Esophagus squamous epithelium (tissue), 5 donors: ENCODE results near the gene RBM4B. TPM values are rescaled to one million over a fixed set of nuclear protein-coding genes. Genes with fewer than 3 reads are reported as not detected.

Experiments used
- DNase-seq: peaks from one replicate; lab custom pipeline; 2025; lab: John Stamatoyannopoulos, UW
- H3K27ac ChIP-seq, 4 donors: fragments of 200-600 bp; sonication (generic); one replicate each; pipeline ENCODE4 v1.5.1; 2016 to 2019; ENCODE audit warnings: mild to moderate bottlenecking in 1 of 4
- H3K27me3 ChIP-seq, 4 donors: fragments of 200-600 bp; sonication (generic); 1 replicate in 3 of 4; 2 replicates in 1 of 4; pipeline versions ENCODE4 v1.5.1 to v1.6.0; 2017 to 2021; ENCODE audit warnings: antibody characterized with exemption in 1 of 4
- H3K36me3 ChIP-seq, 3 donors: fragments of 200-600 bp; sonication (generic); one replicate each; pipeline ENCODE4 v1.5.1; 2016 to 2019
- H3K4me1 ChIP-seq, 3 donors: fragments of 200-600 bp; sonication (generic); one replicate each; pipeline ENCODE4 v1.5.1; 2017 to 2019
- H3K4me3 ChIP-seq, 4 donors: fragments of 200-600 bp; sonication (generic); 1 replicate in 3 of 4; 2 replicates in 1 of 4; pipeline ENCODE4 v1.5.1; 2016 to 2019; ENCODE audit warnings: mild to moderate bottlenecking in 2 of 4, moderate library complexity in 1 of 4
- H3K9me3 ChIP-seq, 3 donors: fragments of 200-600 bp; sonication (generic); one replicate each; pipeline ENCODE4 v1.5.1; 2016 to 2019
- POLR2A ChIP-seq, 4 donors: fragments of 450-650 bp; IDR thresholded peaks; one replicate each; pipeline ENCODE4 v1.6.1; 2017; ENCODE audit warnings: antibody characterized with exemption in 4 of 4, mild to moderate bottlenecking in 4 of 4, moderate library complexity in 3 of 4
- WGBS, 2 donors: methylation state at CpG; one replicate each; pipeline ENCODE4 v1.1.5; 2018; 5-methylcytosine and 5-hydroxymethylcytosine counted together
- intact Hi-C: fragments of 100-400 bp; cut with DNase I; formaldehyde crosslinking; loops from one replicate; pipeline ENCODE4 v1.15.0; 2022
- total RNA-seq, 4 donors: library from RNA; depleted of rRNA; stranded (reverse); fragments of >200 nt; gene quantifications; one replicate each; pipeline ENCODE4 v1.1.0, GENCODE V29; 2016
- TF ChIP-seq, protein P1 (sequence below), 6 experiments: fragments of 450-650 bp in 4 of 6; fragments of 200-600 bp in 2 of 6; sonication (generic) in 2 of 6; IDR thresholded peaks; one replicate each; pipeline ENCODE4 v1.5.1; 2016 to 2019; ENCODE audit warnings: antibody characterized with exemption in 6 of 6, mild to moderate bottlenecking in 4 of 6, moderate library complexity in 4 of 6
- donor health status: DM: yes; HTN: yes; CAD: no.

Gene RBM4B
- total RNA-seq, 4 donors from 2014 or later: 8.4 to 16.4 (median 9.2) TPM

DNA sequence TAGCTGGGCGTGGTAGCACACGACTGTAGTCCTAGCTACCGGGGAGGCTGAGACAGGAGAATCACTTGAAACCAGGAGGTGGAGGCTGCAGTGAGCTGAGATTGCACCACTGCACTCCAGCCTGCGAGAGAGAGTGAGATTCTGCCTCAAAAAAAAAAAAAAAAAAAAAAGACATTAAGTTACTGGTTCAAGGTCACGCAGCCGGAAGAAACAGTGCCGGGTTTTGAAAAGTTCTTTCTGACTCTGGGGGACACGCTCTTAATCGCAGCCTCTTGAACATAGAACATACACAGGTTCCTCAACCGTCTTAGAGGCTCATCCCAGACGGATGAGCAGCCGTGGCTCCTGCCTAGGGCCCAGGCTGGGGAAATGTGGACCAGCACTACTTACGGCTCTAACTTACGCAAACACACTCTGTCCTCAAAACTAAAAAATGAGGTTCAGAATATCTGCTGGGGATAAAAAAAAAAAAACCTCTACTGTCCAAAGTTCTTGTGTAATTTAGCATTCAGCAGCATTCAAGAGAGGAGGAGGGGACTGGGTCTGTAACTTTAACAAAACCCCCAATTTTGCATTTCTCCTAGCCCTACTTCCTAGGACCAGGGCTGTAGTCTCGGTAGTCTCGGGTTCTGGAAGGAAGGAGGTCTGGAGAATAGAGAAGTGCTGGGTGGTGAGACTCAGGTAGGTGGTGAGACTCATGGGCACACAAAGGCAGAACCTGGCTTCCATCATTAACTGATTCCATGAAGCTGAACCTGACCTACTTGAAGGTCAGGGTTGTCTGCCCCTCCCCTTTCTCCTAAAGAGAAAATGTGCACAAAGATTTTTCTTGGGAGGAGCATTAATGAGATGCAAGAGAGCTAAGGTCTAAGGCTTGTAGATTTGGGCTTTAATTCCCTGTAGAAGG is 45.3 kb upstream of the RBM4B start:
- TF ChIP-seq POLR2A (IDR thresholded peaks at IDR 0.05): no peak
- TF ChIP-seq, protein P1, sequence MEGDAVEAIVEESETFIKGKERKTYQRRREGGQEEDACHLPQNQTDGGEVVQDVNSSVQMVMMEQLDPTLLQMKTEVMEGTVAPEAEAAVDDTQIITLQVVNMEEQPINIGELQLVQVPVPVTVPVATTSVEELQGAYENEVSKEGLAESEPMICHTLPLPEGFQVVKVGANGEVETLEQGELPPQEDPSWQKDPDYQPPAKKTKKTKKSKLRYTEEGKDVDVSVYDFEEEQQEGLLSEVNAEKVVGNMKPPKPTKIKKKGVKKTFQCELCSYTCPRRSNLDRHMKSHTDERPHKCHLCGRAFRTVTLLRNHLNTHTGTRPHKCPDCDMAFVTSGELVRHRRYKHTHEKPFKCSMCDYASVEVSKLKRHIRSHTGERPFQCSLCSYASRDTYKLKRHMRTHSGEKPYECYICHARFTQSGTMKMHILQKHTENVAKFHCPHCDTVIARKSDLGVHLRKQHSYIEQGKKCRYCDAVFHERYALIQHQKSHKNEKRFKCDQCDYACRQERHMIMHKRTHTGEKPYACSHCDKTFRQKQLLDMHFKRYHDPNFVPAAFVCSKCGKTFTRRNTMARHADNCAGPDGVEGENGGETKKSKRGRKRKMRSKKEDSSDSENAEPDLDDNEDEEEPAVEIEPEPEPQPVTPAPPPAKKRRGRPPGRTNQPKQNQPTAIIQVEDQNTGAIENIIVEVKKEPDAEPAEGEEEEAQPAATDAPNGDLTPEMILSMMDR (IDR thresholded peaks at IDR 0.05): no peak
- 80 to 87% methylated on average over 16 of the region's 16 CpGs for WGBS, 2 donors
- Histone ChIP-seq H3K9me3 (no peaks in the 10 kb centered on the region), H3K4me1 (peaks cover 25 to 68% (median 26%) of the 10 kb centered on the region in 3 donors), H3K4me3 (no peak overlapping the region), H3K36me3 (no peaks in the 10 kb centered on the region), H3K27ac (peak overlapping the region in 2 of 4 donors; percentile 54 to 55), H3K27me3 (peaks cover 0 to 34% (median 0%) of the 10 kb centered on the region in 4 donors)
- intact Hi-C loops: no loop called here
- no peak for DNase-seq

DNA sequence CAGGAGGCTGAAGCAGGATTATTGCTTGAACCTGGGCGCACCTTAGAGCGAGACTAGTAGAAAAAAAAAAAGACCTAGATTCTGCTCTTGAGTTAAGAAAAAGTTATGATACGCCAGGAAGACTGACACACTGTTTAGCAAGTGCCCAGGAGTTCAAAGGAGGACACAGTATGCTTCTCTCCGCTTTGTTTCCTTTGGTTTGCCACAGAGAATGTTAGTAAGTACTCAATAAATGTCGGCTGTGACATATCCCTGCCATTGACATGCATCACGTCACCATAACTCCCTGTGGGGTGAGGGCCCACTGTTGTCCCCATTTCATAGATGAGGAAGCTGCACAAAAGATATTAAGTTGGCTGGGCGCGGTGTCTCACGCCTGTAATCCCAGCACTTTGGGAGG is 44.3 kb upstream of the RBM4B start:
- WGBS, 2 donors: 90 to 95% methylated on average over 9 of the region's 9 CpGs
- Histone ChIP-seq H3K4me1 (peaks cover 17 to 72% (median 21%) of the 10 kb centered on the region in 3 donors), H3K4me3 (no peak overlapping the region), H3K27ac (peak overlapping the region in 1 of 4 donors; percentile 88), H3K36me3 (no peaks in the 10 kb centered on the region), H3K27me3 (peaks cover 0 to 25% (median 0%) of the 10 kb centered on the region in 4 donors), H3K9me3 (no peaks in the 10 kb centered on the region)
- intact Hi-C loops: no loop called here
- no peak for DNase-seq
- TF ChIP-seq, protein P1 (IDR thresholded peaks at IDR 0.05): no peak
- no peak for TF ChIP-seq POLR2A (IDR thresholded peaks at IDR 0.05)

DNA sequence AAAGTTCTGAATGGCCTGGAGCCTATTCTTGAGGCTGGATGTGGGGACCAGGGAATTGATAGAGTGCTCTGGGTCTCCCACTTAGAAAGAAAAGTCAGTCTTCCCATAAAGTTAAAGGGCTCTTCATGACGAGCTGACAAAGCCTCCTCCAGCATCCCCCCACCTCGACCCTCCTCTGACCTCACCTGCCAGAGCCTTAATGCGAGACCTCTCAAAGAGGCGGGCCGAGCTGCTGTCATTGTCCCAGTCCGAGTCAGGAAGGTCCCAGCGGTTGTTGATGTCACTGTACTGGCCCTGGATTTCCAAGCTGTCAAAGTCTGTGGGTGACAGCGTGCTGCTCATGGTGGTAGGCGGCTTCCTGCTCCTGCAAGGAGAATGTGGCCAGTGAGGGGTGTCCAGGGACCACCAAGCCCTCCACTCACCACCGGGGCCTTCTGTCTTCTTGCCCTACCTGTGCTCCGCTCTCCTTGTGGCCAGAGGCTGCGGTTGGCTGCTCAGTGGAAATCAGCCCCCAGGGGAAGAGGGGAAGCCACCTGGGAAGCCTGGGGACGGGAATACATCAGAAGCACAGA is 43.3 kb upstream of the RBM4B start:
- Histone ChIP-seq H3K9me3 (no peaks in the 10 kb centered on the region), H3K27ac (peak overlapping the region; percentile 49 to 88 (median 82)), H3K4me1 (peaks cover 16 to 70% (median 19%) of the 10 kb centered on the region in 3 donors), H3K27me3 (peaks cover 0 to 15% (median 0%) of the 10 kb centered on the region in 4 donors), H3K4me3 (no peak overlapping the region), H3K36me3 (no peaks in the 10 kb centered on the region)
- TF ChIP-seq POLR2A (IDR thresholded peaks at IDR 0.05): no peak
- TF ChIP-seq, protein P1 (IDR thresholded peaks at IDR 0.05): no peak
- 77 to 86% methylated on average over 7 to 9 of the region's 13 CpGs for WGBS, 2 donors
- intact Hi-C loops: no loop called here
- no peak for DNase-seq

DNA sequence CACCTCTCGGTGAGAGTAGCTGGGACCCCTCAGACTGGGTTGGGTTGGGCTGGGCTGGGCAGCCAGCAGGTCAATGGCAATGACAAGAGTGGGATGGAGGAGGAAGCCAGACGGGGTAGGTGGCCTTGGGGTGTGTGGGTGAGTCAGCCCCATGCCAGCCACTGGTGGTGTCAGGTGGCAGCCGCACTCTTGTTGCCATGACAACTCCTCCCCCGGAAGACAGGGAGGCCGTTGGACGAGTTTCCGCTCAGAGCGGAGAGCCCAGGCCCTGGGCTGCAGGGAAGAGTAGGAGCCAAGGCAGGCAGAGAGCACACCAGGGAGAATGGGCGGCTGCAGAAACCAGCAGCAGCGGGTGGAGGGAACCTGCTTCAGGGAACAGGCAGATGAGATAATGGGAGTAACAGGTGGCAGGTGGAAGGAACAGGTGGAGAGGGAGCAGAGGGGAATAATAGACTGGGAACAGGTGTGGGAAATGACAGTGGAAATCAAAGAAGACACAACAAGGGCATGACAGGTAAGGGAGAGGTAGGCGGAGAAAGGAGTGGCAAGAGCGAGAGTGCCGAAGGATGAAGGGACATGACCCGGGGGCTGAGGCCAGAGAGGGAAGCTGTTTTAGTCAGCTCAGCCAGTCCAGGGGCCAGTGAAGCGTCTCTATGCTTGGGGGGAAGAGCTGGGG is 42.7 kb upstream of the RBM4B start:
- 51 to 73% methylated on average over 8 to 14 of the region's 15 CpGs for WGBS, 2 donors
- Histone ChIP-seq H3K27me3 (peaks cover 0 to 9% (median 0%) of the 10 kb centered on the region in 4 donors), H3K4me1 (peaks cover 16 to 70% (median 19%) of the 10 kb centered on the region in 3 donors), H3K9me3 (no peaks in the 10 kb centered on the region), H3K27ac (peak overlapping the region; percentile 55 to 88 (median 82)), H3K36me3 (peaks cover 0 to 5% (median 4%) of the 10 kb centered on the region in 3 donors), H3K4me3 (no peak overlapping the region)
- intact Hi-C loops: no loop called here
- TF ChIP-seq, protein P1 (IDR thresholded peaks at IDR 0.05): no peak
- peak in 1 of 4 donors; percentile 27 for TF ChIP-seq POLR2A (IDR thresholded peaks at IDR 0.05)
- no peak for DNase-seq
